Measurements from ENCODE around the gene FAM210B. TPM values are rescaled to one million over a fixed set of nuclear protein-coding genes. Genes with fewer than 3 reads are reported as not detected.

Gene FAM210B
- total and polyA plus RNA-seq, 7 donors: 17.0 to 52.2 (median 41.9) TPM

- Histone ChIP-seq H3K4me1 (peaks cover 0 to 31% (median 24%) of the 10 kb centered on the region in 4 donors), H3K27ac (peak overlapping the region; percentile 88 to 93 (median 90)), H3K27me3 (no peaks in the 10 kb centered on the region), H3K9me3 (no peaks in the 10 kb centered on the region), H3K36me3 (peaks cover 6 to 27% (median 18%) of the 10 kb centered on the region in 4 donors), H3K4me3 (peak overlapping the region; percentile 77 to 84 (median 82))
- TF ChIP-seq EP300 (IDR thresholded peaks at IDR 0.05): no peak
- no peak for TF ChIP-seq POLR2AphosphoS5 (IDR thresholded peaks at IDR 0.05)
- TF ChIP-seq CTCF (IDR thresholded peaks at IDR 0.05): no peak
- no peak for TF ChIP-seq POLR2A (IDR thresholded peaks at IDR 0.05)
- 1% methylated on average over 18 of the region's 18 CpGs for WGBS, 2 donors
- no peak for DNase-seq
- intact Hi-C loops (cut with DNase I): loop anchor here (2.0 kb wide), 2 partner anchors 34 to 76 kb away; partner anchors contain the start of genes FAM210B and RTF2
Measured at GRCh38 chr20:56392881-56393482, 34.2 kb downstream of the FAM210B start.

- intact Hi-C loops (cut with DNase I): loop anchor here (2.0 kb wide), 2 partner anchors 35 to 75 kb away; partner anchors contain the start of genes FAM210B and RTF2
- peak overlapping the region in 2 of 4 donors; percentile 90 to 91 for H3K27ac ChIP-seq
Measured at GRCh38 chr20:56393653-56394052, 34.9 kb downstream of the FAM210B start.

GRCh38 chr20:56395166-56395565 lies 36.4 kb downstream of the FAM210B start:
- Histone ChIP-seq H3K4me3 (no peak overlapping the region), H3K27ac (no peak overlapping the region), H3K9me3 (no peaks in the 10 kb centered on the region), H3K36me3 (peaks cover 14 to 46% (median 37%) of the 10 kb centered on the region in 4 donors), H3K27me3 (no peaks in the 10 kb centered on the region), H3K4me1 (peaks cover 0 to 36% (median 27%) of the 10 kb centered on the region in 4 donors)
- DNase-seq: no peak
- intact Hi-C loops (cut with DNase I): no loop called here
- WGBS, 2 donors: 87 to 90% methylated on average over 4 of the region's 4 CpGs
- TF ChIP-seq POLR2A (IDR thresholded peaks at IDR 0.05) (no peak), EP300 (IDR thresholded peaks at IDR 0.05) (no peak), CTCF (IDR thresholded peaks at IDR 0.05) (no peak), POLR2AphosphoS5 (IDR thresholded peaks at IDR 0.05) (no peak)

More at GRCh38 chr20:56393653-56394052, 34.9 kb downstream of the FAM210B start:
- H3K9me3 ChIP-seq: no peaks in the 10 kb centered on the region
- WGBS, 2 donors: 71 to 74% methylated on average over 8 of the region's 8 CpGs
- DNase-seq: no peak
- H3K4me3 ChIP-seq: peak overlapping the region; percentile 77 to 84 (median 82)
- H3K27me3 ChIP-seq: no peaks in the 10 kb centered on the region
- H3K4me1 ChIP-seq: peaks cover 0 to 31% (median 24%) of the 10 kb centered on the region in 4 donors
- no peak for TF ChIP-seq POLR2AphosphoS5 (IDR thresholded peaks at IDR 0.05)
- no peak for TF ChIP-seq EP300 (IDR thresholded peaks at IDR 0.05)
- TF ChIP-seq CTCF (IDR thresholded peaks at IDR 0.05): no peak
- no peak for TF ChIP-seq POLR2A (IDR thresholded peaks at IDR 0.05)
- peaks cover 6 to 34% (median 24%) of the 10 kb centered on the region in 4 donors for H3K36me3 ChIP-seq

- intact Hi-C loops (cut with DNase I): no loop called here
- no peak overlapping the region for H3K4me3 ChIP-seq
Measured at GRCh38 chr20:56400001-56400640, 41.3 kb downstream of the FAM210B start.

More at GRCh38 chr20:56400001-56400640, 41.3 kb downstream of the FAM210B start:
- peak in 3 of 4 experiments; percentile 51 to 69 (median 57) for TF ChIP-seq CTCF (IDR thresholded peaks at IDR 0.05)
- no peak for TF ChIP-seq POLR2A (IDR thresholded peaks at IDR 0.05)
- TF ChIP-seq POLR2AphosphoS5 (IDR thresholded peaks at IDR 0.05): no peak
- Histone ChIP-seq H3K27ac (no peak overlapping the region), H3K27me3 (no peaks in the 10 kb centered on the region), H3K4me1 (peaks cover 0 to 10% (median 5%) of the 10 kb centered on the region in 4 donors), H3K36me3 (peaks cover 27 to 93% (median 49%) of the 10 kb centered on the region in 4 donors), H3K9me3 (no peaks in the 10 kb centered on the region)
- no peak for DNase-seq
